GM18907 (cell line): Measurements from ENCODE around the gene EEF1AKMT2.
A peak's percentile ranks its signal among the peaks of the same experiment; 100 is the strongest.

Experiments
- ATAC-seq: cut with Tn5 transposase; IDR thresholded peaks from one replicate; pipeline ENCODE4 v1.9.1; 2021; ENCODE audit warnings: mild to moderate bottlenecking, moderate library complexity; ENCODE audit not compliant: unreplicated experiment

EEF1AKMT2 gene

GRCh38 chr10:124723826-124724225 is 67.9 kb downstream of the EEF1AKMT2 start:
- no peak for ATAC-seq

GRCh38 chr10:124722798-124723783 is 68.6 kb downstream of the EEF1AKMT2 start:
- ATAC-seq, result peak; percentile 62

- no peak for ATAC-seq
Measured at GRCh38 chr10:124721330-124722045, 70.2 kb downstream of the EEF1AKMT2 start.

GRCh38 chr10:124719213-124719851 is 72.4 kb downstream of the EEF1AKMT2 start:
- ATAC-seq, result peak; percentile 49

GRCh38 chr10:124717911-124718741 is 73.6 kb downstream of the EEF1AKMT2 start:
- peak; percentile 67 for ATAC-seq

- no peak for ATAC-seq
Measured at GRCh38 chr10:124717041-124717757, 74.5 kb downstream of the EEF1AKMT2 start.

- ATAC-seq, result no peak
Measured at GRCh38 chr10:124716369-124716768, 75.3 kb downstream of the EEF1AKMT2 start.

GRCh38 chr10:124715439-124715838 is 76.2 kb downstream of the EEF1AKMT2 start:
- no peak for ATAC-seq

GRCh38 chr10:124713679-124714255 is 77.9 kb downstream of the EEF1AKMT2 start:
- no peak for ATAC-seq

GRCh38 chr10:124712704-124713407 is 78.8 kb downstream of the EEF1AKMT2 start:
- ATAC-seq, result no peak

- no peak for ATAC-seq
Measured at GRCh38 chr10:124711145-124711544, 80.5 kb downstream of the EEF1AKMT2 start.

GRCh38 chr10:124710266-124710881 is 81.3 kb downstream of the EEF1AKMT2 start:
- ATAC-seq, result no peak

GRCh38 chr10:124709861-124710260 is 81.8 kb downstream of the EEF1AKMT2 start:
- no peak for ATAC-seq

- ATAC-seq, result no peak
Measured at GRCh38 chr10:124708922-124709520, 82.7 kb downstream of the EEF1AKMT2 start.

- ATAC-seq, result no peak
Measured at GRCh38 chr10:124708246-124708779, 83.4 kb downstream of the EEF1AKMT2 start.
